Omental fat pad (tissue), 4 donors: Measurements from ENCODE around the gene ADGRF4. TPM values are rescaled to one million over a fixed set of nuclear protein-coding genes. Genes with fewer than 3 reads are reported as not detected.
"Not testable (repeated sequence)": the region's sequence is repeated elsewhere in the genome, so short reads cannot be mapped to it uniquely, and the experiment has no call there.

Experiments used
- ATAC-seq: fragments of 150-250 bp; one replicate; pipeline ENCODE4 v1.9.1; 2016; ENCODE audit warnings: mild to moderate bottlenecking, moderate library complexity; ENCODE audit not compliant: low FRiP score
- DNase-seq: peaks from one replicate; pipeline ENCODE4 v3.0.0-alpha.2; 2019; ENCODE audit warnings: low spot score
- CTCF ChIP-seq, 3 donors: fragments of 450-650 bp; IDR thresholded peaks; one replicate each; pipeline ENCODE4 v1.5.1; 2016 to 2017; ENCODE audit warnings: antibody characterized with exemption in 3 of 3, mild to moderate bottlenecking in 3 of 3, moderate library complexity in 2 of 3
- total RNA-seq, 4 donors: library from RNA; depleted of rRNA; stranded (reverse); fragments of >200 nt; gene quantifications; one replicate each; pipeline ENCODE4 v1.1.0, GENCODE V29; 2016

The ADGRF4 gene
- total RNA-seq, 4 donors from 2014 or later: 0.19 to 0.48 TPM; not detected in 2

DNA sequence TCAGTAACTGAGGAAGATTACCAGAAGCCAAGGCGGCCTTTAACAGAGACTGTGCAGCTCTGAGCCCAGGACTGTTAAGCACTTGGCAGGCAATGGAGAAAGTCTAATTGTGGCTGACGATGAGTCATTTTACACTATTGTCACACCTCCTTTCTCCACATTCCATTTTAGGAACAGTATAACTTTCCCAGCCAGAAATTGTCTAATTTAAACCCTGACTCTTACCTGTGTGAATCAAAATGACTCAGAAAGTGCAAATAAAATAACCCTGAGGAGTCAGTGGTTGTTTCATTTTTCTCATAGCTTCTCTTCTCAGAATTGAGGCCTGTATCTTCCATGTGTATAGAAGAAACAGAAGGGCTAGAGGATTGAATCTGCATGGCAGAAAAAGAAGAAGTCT, 43.4 kb downstream of the ADGRF4 start:
- TF ChIP-seq CTCF (IDR thresholded peaks at IDR 0.05): no peak
- no peak for ATAC-seq

DNA sequence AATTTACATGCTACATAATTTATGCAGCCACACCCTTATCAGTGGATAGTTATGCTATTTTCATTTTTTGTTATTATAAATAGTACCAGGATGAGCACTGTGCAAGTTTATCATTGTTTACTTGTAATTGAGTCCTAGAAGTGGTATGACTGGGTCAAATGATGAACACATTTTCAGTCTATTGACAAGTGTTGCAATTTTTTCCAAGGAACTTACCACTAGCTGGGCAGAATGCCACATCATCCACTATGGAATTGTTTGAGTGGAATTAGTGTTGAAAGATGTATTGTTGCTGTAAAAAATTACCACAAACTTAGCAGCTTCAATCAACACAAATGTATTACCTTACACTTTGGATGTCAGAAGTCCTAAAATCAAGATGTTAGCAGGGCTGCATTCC, 45.4 kb downstream of the ADGRF4 start:
- ATAC-seq (no peak), DNase-seq (no peak)
- TF ChIP-seq CTCF (IDR thresholded peaks at IDR 0.05): no peak

More for the DNA sequence above, 43.4 kb downstream of the ADGRF4 start:
- no peak for DNase-seq

GRCh38 chr6:47745269-47745668, 46.9 kb downstream of the ADGRF4 start:
- not testable (repeated sequence) for ATAC-seq

DNA sequence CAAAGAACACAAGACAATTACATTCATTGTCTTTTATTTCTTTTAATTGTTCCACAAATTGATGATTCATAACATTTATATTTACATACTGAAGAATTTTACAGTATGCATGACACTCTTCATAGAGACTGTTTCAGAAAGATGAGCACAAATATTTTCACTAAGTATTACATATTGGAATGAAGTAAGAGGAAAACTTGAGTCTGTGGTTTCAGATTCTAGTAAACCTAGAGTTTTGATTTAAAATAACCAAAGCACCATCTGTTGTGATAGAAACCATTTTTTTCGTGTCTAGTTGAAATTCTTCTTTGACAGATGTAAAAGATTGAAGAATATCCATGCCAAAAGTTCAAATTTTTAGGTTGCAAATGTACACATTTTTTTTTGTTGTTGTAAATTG, 51.4 kb downstream of the ADGRF4 start:
- ATAC-seq (no peak), DNase-seq (no peak)
- no peak for TF ChIP-seq CTCF (IDR thresholded peaks at IDR 0.05)

More at GRCh38 chr6:47745269-47745668, 46.9 kb downstream of the ADGRF4 start:
- DNase-seq: not testable (repeated sequence)

DNA sequence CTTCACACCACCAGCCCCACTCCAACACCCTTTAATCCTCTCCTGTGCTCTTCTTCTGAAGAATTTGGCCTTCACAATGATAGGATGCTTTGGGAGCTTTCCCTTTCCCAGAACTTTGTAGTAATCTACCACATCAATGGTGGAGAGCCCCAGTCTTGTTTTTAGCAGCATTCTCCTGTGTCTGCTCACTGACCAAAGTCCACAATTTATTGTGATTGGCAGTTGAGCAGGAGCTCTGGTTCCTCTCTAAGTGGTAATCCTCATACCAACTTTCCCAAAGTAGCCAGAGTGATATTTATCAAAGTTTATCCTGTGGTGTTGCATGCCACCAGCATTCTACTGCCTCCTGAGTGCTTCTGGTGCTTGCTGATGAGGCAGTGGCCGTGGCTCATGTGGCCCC, 54.4 kb downstream of the ADGRF4 start:
- DNase-seq (no peak), ATAC-seq (no peak)
- TF ChIP-seq CTCF (IDR thresholded peaks at IDR 0.05): no peak

- DNase-seq (no peak), ATAC-seq (no peak)
- TF ChIP-seq CTCF (IDR thresholded peaks at IDR 0.05): no peak
These were observed 61.0 kb downstream of the ADGRF4 start for GRCh38 chr6:47759364-47759763.

DNA sequence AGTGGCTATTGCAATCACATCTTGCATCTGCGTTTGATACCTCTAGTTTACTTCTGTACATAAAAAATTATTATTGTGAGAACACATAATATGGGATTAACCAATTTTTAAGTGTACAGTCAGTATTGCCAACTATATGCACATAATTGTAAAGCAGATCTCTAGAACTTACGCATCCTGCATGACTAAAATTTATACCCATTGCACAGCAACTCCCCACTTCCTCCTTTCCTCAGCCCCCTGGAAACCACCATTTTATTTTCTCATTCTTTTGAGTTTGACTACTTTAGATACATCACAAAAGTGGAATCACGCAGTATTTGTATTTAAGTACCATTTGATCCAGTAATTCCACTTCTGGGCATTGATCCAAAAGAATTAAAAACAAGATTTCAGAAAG, 64.1 kb downstream of the ADGRF4 start:
- ATAC-seq: no peak

More for the DNA sequence above, 64.1 kb downstream of the ADGRF4 start:
- TF ChIP-seq CTCF (IDR thresholded peaks at IDR 0.05): no peak
- no peak for DNase-seq
